Measurements from ENCODE around the gene ZNF609.

ZNF609 gene

GRCh38 chr15:64572856-64573255, 112.5 kb downstream of the ZNF609 start:
- no peak overlapping the region for H3K4me3 ChIP-seq (replicated peaks; ENCODE audit: low read depth, low read length)
- no peak for TF ChIP-seq CTCF (IDR thresholded peaks at IDR 0.05; ENCODE audit: low read length, missing control alignments)
- no peak for DNase-seq (ENCODE audit: low read depth)

GRCh38 chr15:64574301-64575017, 114.1 kb downstream of the ZNF609 start:
- no peak for TF ChIP-seq CTCF (IDR thresholded peaks at IDR 0.05; ENCODE audit: low read length, missing control alignments)
- no peak overlapping the region for H3K4me3 ChIP-seq (replicated peaks; ENCODE audit: low read depth, low read length)
- DNase-seq (ENCODE audit: low read depth) = peak; percentile 39

GRCh38 chr15:64580696-64581407, 120.5 kb downstream of the ZNF609 start:
- H3K4me3 ChIP-seq (replicated peaks; ENCODE audit: low read depth, low read length) = no peak overlapping the region
- TF ChIP-seq CTCF (IDR thresholded peaks at IDR 0.05; ENCODE audit: low read length, missing control alignments) = no peak

GRCh38 chr15:64581408-64581761, 121.0 kb downstream of the ZNF609 start:
- no peak for DNase-seq (ENCODE audit: low read depth)
- no peak for TF ChIP-seq CTCF (IDR thresholded peaks at IDR 0.05; ENCODE audit: low read length, missing control alignments)
- no peak overlapping the region for H3K4me3 ChIP-seq (replicated peaks; ENCODE audit: low read depth, low read length)

More at GRCh38 chr15:64580696-64581407, 120.5 kb downstream of the ZNF609 start:
- no peak for DNase-seq (ENCODE audit: low read depth)

GRCh38 chr15:64582202-64582601, 121.8 kb downstream of the ZNF609 start:
- no peak overlapping the region for H3K4me3 ChIP-seq (replicated peaks; ENCODE audit: low read depth, low read length)
- TF ChIP-seq CTCF (IDR thresholded peaks at IDR 0.05; ENCODE audit: low read length, missing control alignments) = no peak
- DNase-seq (ENCODE audit: low read depth) = peak; percentile 29

GRCh38 chr15:64583519-64583918, 123.1 kb downstream of the ZNF609 start:
- no peak for DNase-seq (ENCODE audit: low read depth)
- no peak for TF ChIP-seq CTCF (IDR thresholded peaks at IDR 0.05; ENCODE audit: low read length, missing control alignments)

More at GRCh38 chr15:64583519-64583918, 123.1 kb downstream of the ZNF609 start:
- H3K4me3 ChIP-seq (replicated peaks; ENCODE audit: low read depth, low read length) = no peak overlapping the region
